HG02610 (cell line): ENCODE measurements around the gene SLC38A3.
A peak's percentile ranks its signal among the peaks of the same experiment; 100 is the strongest.
"Not testable (repeated sequence)": the region's sequence is repeated elsewhere in the genome, so short reads cannot be mapped to it uniquely, and the experiment has no call there.

Source experiments
- ATAC-seq: cut with Tn5 transposase; IDR thresholded peaks from one replicate; pipeline ENCODE4 v1.9.1; 2021; ENCODE audit warnings: mild to moderate bottlenecking, moderate library complexity; ENCODE audit not compliant: unreplicated experiment

The SLC38A3 gene

GRCh38 chr3:50230104-50230793, 25.2 kb downstream of the SLC38A3 start:
- no peak for ATAC-seq

DNA sequence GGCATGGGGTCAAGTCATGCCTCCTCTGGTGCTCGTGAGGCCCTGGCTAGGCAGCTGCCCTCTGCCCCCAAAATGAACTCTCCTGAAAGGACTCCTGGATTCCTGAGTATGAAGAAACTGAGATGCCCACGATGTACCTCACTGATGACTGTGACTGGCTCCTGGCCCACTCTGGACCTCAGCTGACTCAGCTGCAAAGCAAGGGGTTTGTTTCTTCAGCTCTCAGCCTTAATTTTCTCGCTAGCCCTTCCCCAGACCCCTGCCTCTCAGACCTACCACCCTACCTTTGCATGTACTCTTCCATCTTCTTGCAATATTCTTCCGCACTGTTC, 25.7 kb downstream of the SLC38A3 start:
- no peak for ATAC-seq

GRCh38 chr3:50231581-50231980, 26.5 kb downstream of the SLC38A3 start:
- ATAC-seq = no peak

DNA sequence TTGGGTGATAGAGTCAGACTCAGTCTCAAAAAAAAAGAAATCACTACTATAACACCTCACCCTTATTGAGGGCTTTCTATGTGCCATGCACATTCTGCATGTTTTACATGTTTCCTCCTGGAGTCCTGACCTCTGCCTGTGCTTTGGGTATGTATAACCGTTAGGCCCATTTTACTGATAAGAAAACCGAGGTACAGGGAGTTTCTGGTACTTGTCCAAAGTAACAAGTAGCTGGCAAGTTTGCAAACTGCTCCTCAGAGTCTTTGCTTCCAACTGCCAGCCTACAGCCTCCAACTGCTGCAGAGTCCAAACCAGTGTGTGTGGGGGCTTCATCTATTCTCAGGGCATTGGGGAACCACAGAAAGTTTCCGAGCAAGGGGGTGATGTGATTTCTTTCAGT, 27.2 kb downstream of the SLC38A3 start:
- ATAC-seq = no peak

DNA sequence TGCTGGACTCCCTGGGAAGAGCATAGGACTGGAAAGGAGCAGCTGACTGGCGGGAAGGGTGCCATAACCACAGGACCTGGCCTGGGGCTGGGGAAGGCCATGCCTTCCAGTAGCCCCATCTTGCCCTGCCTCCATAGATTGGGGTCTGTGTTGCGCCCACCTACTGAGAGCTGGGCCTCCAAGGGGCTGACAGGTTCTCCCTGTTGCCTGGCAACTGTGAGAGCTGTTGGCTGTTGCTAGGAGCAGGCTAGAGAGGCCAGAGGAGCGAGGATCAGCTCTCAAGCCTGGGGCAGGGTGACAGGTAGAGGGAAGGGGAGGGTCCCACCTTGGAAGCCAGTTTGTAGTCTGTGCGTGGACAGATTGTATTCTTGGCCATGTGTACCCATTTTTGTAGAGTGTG, 28.1 kb downstream of the SLC38A3 start:
- no peak for ATAC-seq

DNA sequence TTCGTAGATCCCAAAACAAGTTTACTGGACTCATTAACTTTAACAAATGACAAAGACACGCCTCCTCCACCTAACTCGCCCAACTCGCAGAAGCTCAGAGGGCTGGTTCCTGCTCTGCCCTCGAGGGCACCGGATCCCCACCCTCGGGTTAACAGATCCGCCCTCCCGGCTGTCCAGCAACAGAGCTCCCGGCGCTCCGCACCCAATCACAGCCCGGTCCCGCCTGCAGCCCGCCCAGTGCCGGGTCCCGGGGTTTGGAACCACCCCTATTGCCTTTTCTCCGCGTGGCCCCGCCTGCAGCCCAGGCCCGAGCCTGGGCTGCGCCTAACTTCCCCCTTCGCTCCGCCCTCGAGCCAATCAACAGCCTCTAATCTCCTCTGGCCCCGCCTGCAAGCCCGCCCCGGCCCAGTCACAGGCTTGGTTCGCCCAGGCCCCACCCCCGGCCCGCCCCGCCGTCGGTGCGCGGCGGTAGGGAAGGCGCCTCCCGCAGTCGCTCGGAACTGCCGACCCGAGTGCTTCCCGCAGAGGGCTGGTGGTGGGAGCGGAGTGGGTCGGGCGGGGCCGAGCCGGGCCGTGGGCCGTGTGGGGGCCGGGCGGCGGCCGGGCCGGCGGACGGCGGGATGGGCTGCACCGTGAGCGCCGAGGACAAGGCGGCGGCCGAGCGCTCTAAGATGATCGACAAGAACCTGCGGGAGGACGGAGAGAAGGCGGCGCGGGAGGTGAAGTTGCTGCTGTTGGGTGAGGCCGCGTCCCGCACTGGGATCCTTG, 30.8 kb downstream of the SLC38A3 start, which contains the start of gene GNAI2:
Gene GNAI2 (plus strand): TSS at position 489 of the 768 bp plus-strand sequence. CDS start 132 bp downstream, at position 621.
- peak; percentile 93 for ATAC-seq

GRCh38 chr3:50236484-50237132, 31.5 kb downstream of the SLC38A3 start:
- ATAC-seq = no peak

- ATAC-seq = no peak
These were observed 32.1 kb downstream of the SLC38A3 start for GRCh38 chr3:50237133-50237651.

DNA sequence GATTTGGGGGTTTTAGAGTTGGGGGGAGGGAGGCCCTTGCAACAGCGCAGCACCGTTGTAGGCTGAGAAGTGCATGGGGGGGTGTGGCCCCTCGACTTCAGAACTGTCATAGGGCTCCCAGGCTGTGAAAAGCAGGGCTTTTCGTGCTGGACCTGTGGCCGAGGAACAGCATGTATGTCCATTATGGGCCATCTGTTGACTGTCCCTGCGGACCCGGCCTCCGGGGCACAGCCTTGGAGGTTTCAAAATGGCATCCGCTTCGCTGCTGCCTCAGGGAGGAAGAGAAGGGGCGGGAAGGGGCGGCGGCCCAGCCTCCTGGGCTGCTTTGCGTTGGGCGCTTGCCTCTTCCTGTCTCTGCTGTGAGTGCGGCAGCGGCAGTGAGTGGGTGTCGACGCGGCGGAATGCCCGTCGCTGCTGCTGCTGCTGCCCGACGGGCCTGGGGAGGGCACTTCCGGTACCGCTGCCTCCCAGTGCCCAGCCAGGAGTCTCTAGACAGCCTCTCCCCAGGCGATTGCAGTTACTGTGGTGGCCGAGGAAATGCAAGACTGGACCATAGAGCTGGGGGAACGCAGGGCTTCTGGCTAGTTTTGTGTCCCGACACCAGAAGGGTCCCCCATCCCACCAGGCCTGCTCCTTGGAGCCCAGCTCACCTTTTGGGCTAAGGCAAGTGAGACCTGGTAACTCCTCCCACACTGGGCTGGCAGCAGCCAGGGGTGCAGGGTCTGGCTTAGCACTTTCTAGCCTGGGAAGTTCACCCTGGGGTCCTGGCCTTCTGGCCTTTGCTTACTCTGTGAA, 32.9 kb downstream of the SLC38A3 start:
- ATAC-seq = peak; percentile 37

DNA sequence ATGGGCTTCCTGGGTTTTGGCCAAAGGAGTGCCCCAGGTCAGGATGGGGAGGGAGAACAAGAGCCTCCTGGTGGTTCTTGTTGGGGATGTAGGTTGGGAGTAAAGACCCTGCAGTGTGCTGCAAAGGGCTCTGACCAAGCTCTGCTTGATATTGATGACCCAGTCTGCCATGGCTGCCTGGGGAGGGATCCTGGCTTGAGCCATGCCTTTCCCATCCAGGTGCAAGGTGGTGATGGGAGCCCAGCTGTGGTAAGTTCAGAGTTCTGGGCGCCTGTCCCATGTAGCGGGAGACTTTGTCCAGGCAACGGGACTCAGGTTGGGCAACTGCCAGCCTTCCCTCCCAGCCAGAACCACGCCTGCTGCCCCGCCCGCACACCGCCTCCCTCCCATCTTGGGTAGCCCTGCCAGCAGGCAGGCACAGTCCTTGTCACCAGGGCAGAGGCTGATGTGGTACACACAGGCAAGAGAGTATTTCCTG, 33.5 kb downstream of the SLC38A3 start:
- no peak for ATAC-seq

- no peak for ATAC-seq
These were observed 34.6 kb downstream of the SLC38A3 start for GRCh38 chr3:50239649-50240048.

DNA sequence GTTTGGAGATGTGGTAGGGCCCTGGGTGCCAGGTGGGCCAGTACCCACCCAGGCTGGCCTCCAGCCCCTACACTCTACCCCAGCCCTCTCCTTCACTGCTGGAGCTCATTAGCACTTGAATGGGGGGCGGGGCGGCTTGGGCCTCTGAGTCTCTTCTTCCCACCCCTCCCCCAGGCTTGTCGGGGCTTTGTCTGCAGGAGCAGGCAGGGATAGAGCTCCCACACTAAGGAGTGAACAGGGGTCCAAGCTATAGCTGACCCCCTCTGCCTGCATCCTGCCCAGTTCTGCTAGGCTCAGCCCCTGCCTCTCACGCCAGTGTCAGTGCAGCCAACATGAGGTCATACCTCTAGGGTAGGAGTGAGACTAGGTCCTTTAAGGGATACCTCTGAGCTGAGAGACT, 36.1 kb downstream of the SLC38A3 start:
- ATAC-seq = no peak

- ATAC-seq = no peak
These were observed 36.8 kb downstream of the SLC38A3 start for GRCh38 chr3:50241713-50242380.

DNA sequence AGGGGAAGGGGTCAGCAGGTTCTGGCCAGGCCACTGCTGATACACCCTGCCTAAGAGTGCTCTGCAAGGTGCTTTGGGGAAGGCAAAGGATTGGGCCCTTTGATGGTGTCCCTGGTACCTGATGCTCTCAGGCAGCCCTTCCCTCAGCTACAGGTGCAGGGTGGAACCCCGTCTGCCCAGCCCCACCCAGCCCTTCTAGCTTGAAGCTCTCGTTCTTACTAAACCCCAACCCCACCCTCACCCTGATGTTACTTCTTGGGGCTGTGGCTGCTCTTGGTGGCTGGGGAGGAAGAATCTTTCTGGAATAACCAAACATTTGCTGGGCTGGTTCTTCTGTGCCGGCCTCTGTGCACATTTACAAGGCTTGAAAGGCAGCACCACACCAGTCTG, 37.3 kb downstream of the SLC38A3 start:
- no peak for ATAC-seq

- no peak for ATAC-seq
These were observed 37.9 kb downstream of the SLC38A3 start for GRCh38 chr3:50242851-50243542.

DNA sequence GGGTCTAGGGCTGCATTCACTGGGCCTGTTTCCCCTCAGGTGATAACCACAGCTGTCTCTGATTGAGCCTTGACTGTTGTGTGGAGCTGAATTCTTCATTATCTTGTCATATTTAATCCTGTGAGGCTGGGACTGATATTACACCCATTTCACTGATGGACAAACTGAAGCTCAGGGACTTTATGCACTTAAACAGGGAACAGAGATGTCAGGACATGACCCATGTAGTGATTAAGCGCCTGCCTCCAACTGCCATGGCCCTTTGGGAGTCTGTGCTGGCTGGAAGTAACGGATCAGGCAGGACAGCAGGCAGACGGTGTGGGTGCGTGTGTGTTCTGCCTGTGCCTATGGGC, 38.4 kb downstream of the SLC38A3 start:
- no peak for ATAC-seq

DNA sequence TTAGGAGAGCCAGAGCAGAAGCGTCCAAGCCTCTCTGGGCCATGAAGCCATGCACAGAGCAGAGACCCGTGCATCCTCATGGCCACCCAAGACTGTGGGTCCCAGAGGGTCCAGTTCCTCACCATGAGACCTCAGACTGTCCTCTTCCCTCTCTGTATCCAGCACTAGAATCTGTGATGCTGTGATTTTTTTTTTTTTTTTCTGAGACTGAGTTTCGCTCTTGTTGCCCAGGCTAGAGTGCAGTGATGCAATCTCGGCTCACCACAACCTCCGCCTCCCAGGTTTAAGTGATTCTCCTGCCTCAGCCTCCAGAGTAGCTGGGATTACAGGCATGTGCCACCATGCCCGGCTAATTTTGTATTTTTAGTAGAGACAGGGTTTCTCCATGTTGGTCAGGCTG, 39.7 kb downstream of the SLC38A3 start:
- not testable (repeated sequence) for ATAC-seq

DNA sequence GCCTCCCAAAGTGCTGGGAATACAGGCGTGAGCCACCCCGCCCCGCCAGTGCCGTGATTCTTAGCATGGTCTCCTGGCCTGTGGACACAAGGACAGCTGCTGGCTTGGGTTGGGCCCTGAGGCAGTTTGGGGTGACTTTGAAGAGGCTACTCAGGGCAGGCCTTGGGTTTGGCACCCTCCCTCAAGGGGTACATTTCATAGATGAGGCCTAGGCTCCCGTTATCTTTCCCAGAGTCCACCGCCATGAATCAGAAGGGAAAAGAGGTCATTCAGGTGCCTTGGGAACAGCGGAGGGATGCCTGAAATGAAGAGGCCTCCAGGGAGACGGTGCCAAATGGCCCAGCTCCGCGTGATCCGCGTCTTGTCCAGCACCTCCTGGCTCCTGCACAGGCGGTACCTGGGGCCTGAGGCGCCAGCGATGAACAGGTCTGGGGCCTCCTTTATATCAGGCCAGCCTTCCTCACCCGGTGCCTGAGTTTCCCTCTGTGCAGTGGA, 40.2 kb downstream of the SLC38A3 start:
- ATAC-seq = no peak

DNA sequence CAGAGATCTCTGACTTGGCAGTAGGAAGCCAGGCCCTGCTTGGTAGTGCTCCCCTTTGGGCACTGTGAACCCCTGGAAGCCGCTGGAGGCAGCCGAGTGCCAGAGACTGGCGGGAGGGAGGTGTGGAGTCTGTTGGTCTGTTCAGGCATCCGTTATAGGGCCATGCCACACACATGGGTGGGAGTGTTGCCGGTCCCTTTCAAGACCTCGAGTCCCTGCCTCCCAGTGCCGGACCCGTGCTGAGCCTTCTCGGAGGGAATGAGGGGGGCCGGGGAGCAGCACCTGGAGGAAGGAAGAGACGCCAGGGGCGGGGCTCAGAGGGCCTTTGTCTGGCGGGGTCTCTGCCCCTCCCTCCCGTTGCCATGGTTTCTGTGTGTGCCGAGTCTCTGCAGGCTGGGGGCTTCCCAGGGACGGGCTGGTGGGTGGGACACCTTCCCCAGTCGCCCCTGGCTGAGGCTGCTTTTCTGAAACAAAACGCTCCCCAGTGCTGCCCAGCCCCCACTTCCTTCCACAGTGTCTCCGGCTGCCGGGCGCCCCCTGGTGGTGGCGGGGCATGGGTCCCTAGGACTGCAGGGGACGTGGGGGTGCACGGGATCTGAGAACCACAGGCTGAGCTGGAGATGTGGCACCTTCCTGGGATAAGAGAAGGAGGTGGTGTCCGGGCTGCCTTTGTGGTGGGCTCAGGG, 40.9 kb downstream of the SLC38A3 start:
- ATAC-seq = peak; percentile 61
